ENCODE results near the gene TAF4B.
"Not testable (repeated sequence)": the region's sequence is repeated elsewhere in the genome, so short reads cannot be mapped to it uniquely, and the experiment has no call there.

Gene TAF4B

GRCh38 chr18:26208977-26209376, 17.3 kb upstream of the TAF4B start:
- H3K27me3 ChIP-seq (ENCODE audit: control insufficient read depth in 1 of 2, insufficient read depth in 2 of 2, low read length in 2 of 2): no peaks in the 10 kb centered on the region
- no peak overlapping the region for H3K9ac ChIP-seq (ENCODE audit: low read length in 2 of 2)
- H3K4me3 ChIP-seq (ENCODE audit: low read length in 2 of 2): no peak overlapping the region
- no peaks in the 10 kb centered on the region for H3K9me3 ChIP-seq (ENCODE audit: control insufficient read depth in 2 of 2, low read length in 2 of 2)
- H3K27ac ChIP-seq (ENCODE audit: low read length): no peak overlapping the region
- no peaks in the 10 kb centered on the region for H3K4me1 ChIP-seq (ENCODE audit: control insufficient read depth, insufficient read depth, low read length)
- H3K36me3 ChIP-seq (ENCODE audit: control insufficient read depth in 2 of 2, insufficient read depth in 2 of 2, low read length in 2 of 2): no peaks in the 10 kb centered on the region

GRCh38 chr18:26210147-26210546, 16.1 kb upstream of the TAF4B start:
- no peaks in the 10 kb centered on the region for H3K9me3 ChIP-seq (ENCODE audit: control insufficient read depth in 2 of 2, low read length in 2 of 2)

GRCh38 chr18:26215247-26215970, 10.8 kb upstream of the TAF4B start:
- H3K27ac ChIP-seq (ENCODE audit: low read length): no peak overlapping the region

More at GRCh38 chr18:26210147-26210546, 16.1 kb upstream of the TAF4B start:
- no peaks in the 10 kb centered on the region for H3K27me3 ChIP-seq (ENCODE audit: control insufficient read depth in 1 of 2, insufficient read depth in 2 of 2, low read length in 2 of 2)
- H3K27ac ChIP-seq (ENCODE audit: low read length): no peak overlapping the region
- H3K9ac ChIP-seq (ENCODE audit: low read length in 2 of 2): no peak overlapping the region
- H3K4me3 ChIP-seq (ENCODE audit: low read length in 2 of 2): no peak overlapping the region
- no peaks in the 10 kb centered on the region for H3K4me1 ChIP-seq (ENCODE audit: control insufficient read depth, insufficient read depth, low read length)
- no peaks in the 10 kb centered on the region for H3K36me3 ChIP-seq (ENCODE audit: control insufficient read depth in 2 of 2, insufficient read depth in 2 of 2, low read length in 2 of 2)

GRCh38 chr18:26225022-26225693, 1.1 kb upstream of the TAF4B start:
- H3K27ac ChIP-seq (ENCODE audit: low read length): no peak overlapping the region
- H3K27me3 ChIP-seq (ENCODE audit: control insufficient read depth in 1 of 2, insufficient read depth in 2 of 2, low read length in 2 of 2): peaks cover 0 to 2% of the 10 kb centered on the region in 2 donors
- no peaks in the 10 kb centered on the region for H3K9me3 ChIP-seq (ENCODE audit: control insufficient read depth in 2 of 2, low read length in 2 of 2)
- H3K36me3 ChIP-seq (ENCODE audit: control insufficient read depth in 2 of 2, insufficient read depth in 2 of 2, low read length in 2 of 2): no peaks in the 10 kb centered on the region
- peaks cover 6% of the 10 kb centered on the region for H3K4me1 ChIP-seq (ENCODE audit: control insufficient read depth, insufficient read depth, low read length)
- no peak overlapping the region for H3K9ac ChIP-seq (ENCODE audit: low read length in 2 of 2)
- peak overlapping the region in 1 of 2 donors; percentile 65 for H3K4me3 ChIP-seq (ENCODE audit: low read length in 2 of 2)

More at GRCh38 chr18:26215247-26215970, 10.8 kb upstream of the TAF4B start:
- Histone ChIP-seq H3K4me3 (ENCODE audit: low read length in 2 of 2) (no peak overlapping the region), H3K9ac (ENCODE audit: low read length in 2 of 2) (no peak overlapping the region), H3K27me3 (ENCODE audit: control insufficient read depth in 1 of 2, insufficient read depth in 2 of 2, low read length in 2 of 2) (no peaks in the 10 kb centered on the region), H3K4me1 (ENCODE audit: control insufficient read depth, insufficient read depth, low read length) (no peaks in the 10 kb centered on the region), H3K9me3 (ENCODE audit: control insufficient read depth in 2 of 2, low read length in 2 of 2) (no peaks in the 10 kb centered on the region), H3K36me3 (ENCODE audit: control insufficient read depth in 2 of 2, insufficient read depth in 2 of 2, low read length in 2 of 2) (no peaks in the 10 kb centered on the region)

GRCh38 chr18:26225915-26226228, 373 bp upstream of the TAF4B start:
- Histone ChIP-seq H3K27ac (ENCODE audit: low read length) (no peak overlapping the region), H3K36me3 (ENCODE audit: control insufficient read depth in 2 of 2, insufficient read depth in 2 of 2, low read length in 2 of 2) (no peaks in the 10 kb centered on the region), H3K9ac (ENCODE audit: low read length in 2 of 2) (peak overlapping the region; percentile 62 to 82), H3K9me3 (ENCODE audit: control insufficient read depth in 2 of 2, low read length in 2 of 2) (no peaks in the 10 kb centered on the region), H3K27me3 (ENCODE audit: control insufficient read depth in 1 of 2, insufficient read depth in 2 of 2, low read length in 2 of 2) (peaks cover 0 to 2% of the 10 kb centered on the region in 2 donors), H3K4me3 (ENCODE audit: low read length in 2 of 2) (peak overlapping the region; percentile 65 to 88), H3K4me1 (ENCODE audit: control insufficient read depth, insufficient read depth, low read length) (peaks cover 6% of the 10 kb centered on the region)

GRCh38 chr18:26227051-26227670, 916 bp downstream of the TAF4B start:
- peaks cover 6% of the 10 kb centered on the region for H3K4me1 ChIP-seq (ENCODE audit: control insufficient read depth, insufficient read depth, low read length)
- H3K4me3 ChIP-seq (ENCODE audit: low read length in 2 of 2): peak overlapping the region; percentile 65 to 88
- H3K36me3 ChIP-seq (ENCODE audit: control insufficient read depth in 2 of 2, insufficient read depth in 2 of 2, low read length in 2 of 2): no peaks in the 10 kb centered on the region
- H3K27me3 ChIP-seq (ENCODE audit: control insufficient read depth in 1 of 2, insufficient read depth in 2 of 2, low read length in 2 of 2): no peaks in the 10 kb centered on the region
- peak overlapping the region; percentile 60 to 82 for H3K9ac ChIP-seq (ENCODE audit: low read length in 2 of 2)
- no peaks in the 10 kb centered on the region for H3K9me3 ChIP-seq (ENCODE audit: control insufficient read depth in 2 of 2, low read length in 2 of 2)
- H3K27ac ChIP-seq (ENCODE audit: low read length): no peak overlapping the region

GRCh38 chr18:26228562-26229260, 2.5 kb downstream of the TAF4B start:
- no peak overlapping the region for H3K27ac ChIP-seq (ENCODE audit: low read length)
- H3K9ac ChIP-seq (ENCODE audit: low read length in 2 of 2): no peak overlapping the region
- no peaks in the 10 kb centered on the region for H3K27me3 ChIP-seq (ENCODE audit: control insufficient read depth in 1 of 2, insufficient read depth in 2 of 2, low read length in 2 of 2)
- no peaks in the 10 kb centered on the region for H3K36me3 ChIP-seq (ENCODE audit: control insufficient read depth in 2 of 2, insufficient read depth in 2 of 2, low read length in 2 of 2)
- H3K4me3 ChIP-seq (ENCODE audit: low read length in 2 of 2): no peak overlapping the region
- H3K9me3 ChIP-seq (ENCODE audit: control insufficient read depth in 2 of 2, low read length in 2 of 2): no peaks in the 10 kb centered on the region
- peaks cover 6% of the 10 kb centered on the region for H3K4me1 ChIP-seq (ENCODE audit: control insufficient read depth, insufficient read depth, low read length)

GRCh38 chr18:26230497-26230896, 4.3 kb downstream of the TAF4B start:
- Histone ChIP-seq H3K36me3 (ENCODE audit: control insufficient read depth in 2 of 2, insufficient read depth in 2 of 2, low read length in 2 of 2) (no peaks in the 10 kb centered on the region), H3K27ac (ENCODE audit: low read length) (no peak overlapping the region), H3K4me1 (ENCODE audit: control insufficient read depth, insufficient read depth, low read length) (peaks cover 6% of the 10 kb centered on the region), H3K9ac (ENCODE audit: low read length in 2 of 2) (no peak overlapping the region), H3K9me3 (ENCODE audit: control insufficient read depth in 2 of 2, low read length in 2 of 2) (no peaks in the 10 kb centered on the region), H3K4me3 (ENCODE audit: low read length in 2 of 2) (no peak overlapping the region), H3K27me3 (ENCODE audit: control insufficient read depth in 1 of 2, insufficient read depth in 2 of 2, low read length in 2 of 2) (no peaks in the 10 kb centered on the region)

- no peaks in the 10 kb centered on the region for H3K9me3 ChIP-seq (ENCODE audit: control insufficient read depth in 2 of 2, low read length in 2 of 2)
- H3K27me3 ChIP-seq (ENCODE audit: control insufficient read depth in 1 of 2, insufficient read depth in 2 of 2, low read length in 2 of 2): no peaks in the 10 kb centered on the region
- no peak overlapping the region for H3K27ac ChIP-seq (ENCODE audit: low read length)
- H3K4me3 ChIP-seq (ENCODE audit: low read length in 2 of 2): no peak overlapping the region
- no peaks in the 10 kb centered on the region for H3K4me1 ChIP-seq (ENCODE audit: control insufficient read depth, insufficient read depth, low read length)
- no peak overlapping the region for H3K9ac ChIP-seq (ENCODE audit: low read length in 2 of 2)
- H3K36me3 ChIP-seq (ENCODE audit: control insufficient read depth in 2 of 2, insufficient read depth in 2 of 2, low read length in 2 of 2): no peaks in the 10 kb centered on the region
Observed at GRCh38 chr18:26233208-26233607, 7.0 kb downstream of the TAF4B start.

- not testable (repeated sequence) for H3K27me3 ChIP-seq (ENCODE audit: control insufficient read depth in 1 of 2, insufficient read depth in 2 of 2, low read length in 2 of 2); H3K4me1 ChIP-seq (ENCODE audit: control insufficient read depth, insufficient read depth, low read length); H3K27ac ChIP-seq (ENCODE audit: low read length); H3K4me3 ChIP-seq (ENCODE audit: low read length in 2 of 2); H3K9ac ChIP-seq (ENCODE audit: low read length in 2 of 2); H3K9me3 ChIP-seq (ENCODE audit: control insufficient read depth in 2 of 2, low read length in 2 of 2); H3K36me3 ChIP-seq (ENCODE audit: control insufficient read depth in 2 of 2, insufficient read depth in 2 of 2, low read length in 2 of 2)
Observed at GRCh38 chr18:26237363-26237762, 11.1 kb downstream of the TAF4B start.

Measured in stomach smooth muscle (tissue), 2 donors.